GM21367 (cell line): ENCODE results near the gene ERLIN1.
"Not testable (repeated sequence)": the region's sequence is repeated elsewhere in the genome, so short reads cannot be mapped to it uniquely, and the experiment has no call there.

ENCODE experiments used
- ATAC-seq: cut with Tn5 transposase; IDR thresholded peaks from one replicate; pipeline ENCODE4 v1.9.1; 2021; ENCODE audit not compliant: unreplicated experiment

ERLIN1 gene

GRCh38 chr10:100138921-100139496 lies 46.8 kb downstream of the ERLIN1 start:
- no peak for ATAC-seq

GRCh38 chr10:100135486-100135885 lies 50.3 kb downstream of the ERLIN1 start:
- no peak for ATAC-seq

GRCh38 chr10:100133801-100134200 lies 52.0 kb downstream of the ERLIN1 start:
- ATAC-seq = no peak

GRCh38 chr10:100132427-100132826 lies 53.4 kb downstream of the ERLIN1 start:
- ATAC-seq = no peak

GRCh38 chr10:100131571-100131970 lies 54.3 kb downstream of the ERLIN1 start:
- no peak for ATAC-seq

GRCh38 chr10:100130831-100131230 lies 55.0 kb downstream of the ERLIN1 start:
- no peak for ATAC-seq

GRCh38 chr10:100129424-100129823 lies 56.4 kb downstream of the ERLIN1 start:
- ATAC-seq = no peak

- ATAC-seq = no peak
These were observed 56.9 kb downstream of the ERLIN1 start for GRCh38 chr10:100128951-100129350.

GRCh38 chr10:100125335-100125734 lies 60.5 kb downstream of the ERLIN1 start:
- ATAC-seq = not testable (repeated sequence)

- no peak for ATAC-seq
These were observed 61.7 kb downstream of the ERLIN1 start for GRCh38 chr10:100124097-100124496.

- ATAC-seq = no peak
These were observed 63.0 kb downstream of the ERLIN1 start for GRCh38 chr10:100122780-100123179.

GRCh38 chr10:100120550-100120949 lies 65.3 kb downstream of the ERLIN1 start:
- ATAC-seq = no peak

GRCh38 chr10:100119726-100120125 lies 66.1 kb downstream of the ERLIN1 start:
- ATAC-seq = no peak

- ATAC-seq = no peak
These were observed 70.7 kb downstream of the ERLIN1 start for GRCh38 chr10:100114976-100115770.

GRCh38 chr10:100114460-100114859 lies 71.4 kb downstream of the ERLIN1 start:
- no peak for ATAC-seq

- ATAC-seq = no peak
These were observed 76.2 kb downstream of the ERLIN1 start for GRCh38 chr10:100109670-100110069.

GRCh38 chr10:100106865-100107264 lies 79.0 kb downstream of the ERLIN1 start:
- ATAC-seq = no peak

- no peak for ATAC-seq
These were observed 81.5 kb downstream of the ERLIN1 start for GRCh38 chr10:100104300-100104699.

- no peak for ATAC-seq
These were observed 82.2 kb downstream of the ERLIN1 start for GRCh38 chr10:100103581-100103980.

- no peak for ATAC-seq
These were observed 84.4 kb downstream of the ERLIN1 start for GRCh38 chr10:100101192-100102076.

GRCh38 chr10:100100651-100101184 lies 85.1 kb downstream of the ERLIN1 start:
- ATAC-seq = no peak
